Measurements from ENCODE around the gene SSU72.

Gene SSU72

DNA sequence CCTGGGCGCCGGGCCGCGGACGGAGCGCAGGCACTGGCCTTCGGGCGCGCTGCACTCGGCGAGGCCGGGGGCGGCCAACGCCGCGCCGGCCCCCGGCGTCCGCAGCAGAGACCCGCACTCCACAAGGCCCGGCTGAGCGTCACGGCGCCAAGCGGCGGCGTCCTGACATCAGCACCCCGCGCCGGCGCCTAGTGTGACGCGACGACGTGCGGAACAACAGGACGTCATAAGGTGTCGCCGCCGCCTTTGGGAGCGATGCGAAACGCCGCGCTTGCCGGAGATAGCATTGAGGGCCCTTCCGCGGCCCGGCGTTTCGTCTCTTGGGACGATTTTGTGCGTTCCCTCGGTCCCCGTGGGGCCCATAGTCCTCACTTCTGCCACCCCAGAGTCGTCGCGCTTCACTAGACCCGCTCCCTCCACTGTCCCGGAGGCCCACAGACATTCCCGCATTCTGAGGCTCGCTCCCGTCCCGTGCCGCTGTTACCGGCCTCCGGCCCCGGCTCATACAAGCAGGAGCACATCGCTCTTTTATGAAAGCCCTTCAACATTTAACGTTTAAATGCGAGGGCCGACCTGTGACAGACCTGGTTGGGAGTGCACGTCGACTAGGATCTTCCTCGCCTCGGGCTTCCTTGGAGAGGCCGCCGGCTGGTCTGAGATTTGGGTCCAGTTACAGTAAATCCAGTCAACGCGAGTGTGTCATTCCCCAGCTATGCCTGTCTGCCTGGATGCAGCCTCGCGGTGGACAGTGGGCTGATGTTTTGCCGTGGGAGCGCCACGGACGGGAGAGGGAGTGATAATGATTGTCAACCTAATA, at the start of gene SSU72:
Gene SSU72 (minus strand): TSS at position 143 of the 817 bp plus-strand sequence. CDS start 306 bp downstream, outside the sequence.
- ATAC-seq (replicated peaks), result peak; percentile 91 to 95
- H3K27me3 Mint-ChIP-seq, result no peaks in the 10 kb centered on the region
- no peaks in the 10 kb centered on the region for H3K9me3 Mint-ChIP-seq
- DNase-seq, result peak; percentile 85
- H3K4me3 Mint-ChIP-seq, result peak within 1 kb of the TSS; percentile 94 to 99
- H3K4me1 Mint-ChIP-seq, result peaks cover 11 to 38% of the 10 kb centered on the region in 2 donors
- peak within 1 kb of the TSS; percentile 100 for H3K27ac Mint-ChIP-seq
- peaks cover 15 to 18% of the 10 kb centered on the region in 2 donors for H3K36me3 Mint-ChIP-seq

DNA sequence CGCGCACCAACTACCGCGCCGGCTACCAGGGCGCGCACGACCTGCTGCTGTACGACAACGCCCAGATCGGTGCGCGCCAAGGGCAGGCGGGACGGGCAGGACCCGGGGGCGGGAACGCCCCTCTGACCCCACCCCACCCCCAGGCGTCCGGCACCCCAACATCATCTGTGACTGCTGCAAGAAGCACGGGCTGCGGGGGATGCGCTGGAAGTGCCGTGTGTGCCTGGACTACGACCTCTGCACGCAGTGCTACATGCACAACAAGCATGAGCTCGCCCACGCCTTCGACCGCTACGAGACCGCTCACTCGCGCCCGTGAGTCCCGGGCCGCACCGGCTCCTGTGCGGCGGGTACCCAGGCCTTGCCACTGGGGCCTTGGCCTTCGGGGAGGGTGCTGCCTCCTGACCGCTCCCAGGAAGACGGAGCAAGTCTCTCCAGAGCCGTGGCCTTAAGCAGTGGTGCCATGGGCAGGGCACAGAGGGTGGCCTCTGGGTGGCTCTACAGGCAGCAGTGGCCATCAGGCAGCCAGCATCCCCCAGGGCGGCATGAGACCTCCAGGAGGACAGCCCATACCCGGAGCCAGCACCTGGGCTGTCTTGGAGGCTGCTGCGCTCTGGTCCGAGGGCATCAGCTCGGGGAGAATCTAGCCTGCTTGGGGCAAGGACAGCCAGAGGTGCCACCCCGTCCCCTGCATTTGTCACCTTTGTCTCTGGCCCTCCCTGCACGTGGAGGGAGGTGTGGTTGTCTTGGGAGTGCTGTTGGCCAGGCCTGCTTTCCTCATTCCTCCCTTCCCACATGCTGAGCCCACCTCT, 49.2 kb upstream of the SSU72 start:
- Mint-ChIP-seq H3K4me1 (peaks cover 3 to 4% of the 10 kb centered on the region in 2 donors), H3K36me3 (peaks cover 4 to 8% of the 10 kb centered on the region in 2 donors), H3K27ac (no peak overlapping the region), H3K9me3 (no peaks in the 10 kb centered on the region), H3K4me3 (no peak overlapping the region), H3K27me3 (no peaks in the 10 kb centered on the region)
- DNase-seq (no peak), ATAC-seq (replicated peaks) (no peak)

DNA sequence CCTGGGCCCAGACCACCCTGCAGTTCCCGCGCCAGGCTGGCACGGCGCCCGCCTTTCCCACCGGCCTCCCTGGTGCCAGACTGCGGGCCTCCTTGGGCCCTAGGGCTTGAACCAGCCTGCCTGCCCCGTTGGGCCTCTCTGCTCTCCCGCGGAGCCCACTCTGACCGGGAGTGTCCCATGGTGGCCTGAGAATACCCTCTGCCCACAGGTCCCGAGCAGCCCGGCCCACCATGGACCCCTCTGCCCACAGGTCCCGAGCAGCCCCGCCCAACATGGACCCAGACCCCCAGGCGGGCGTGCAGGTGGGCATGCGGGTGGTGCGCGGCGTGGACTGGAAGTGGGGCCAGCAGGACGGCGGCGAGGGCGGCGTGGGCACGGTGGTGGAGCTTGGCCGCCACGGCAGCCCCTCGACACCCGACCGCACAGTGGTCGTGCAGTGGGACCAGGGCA, 48.5 kb upstream of the SSU72 start:
- Mint-ChIP-seq H3K4me3 (no peak overlapping the region), H3K9me3 (no peaks in the 10 kb centered on the region), H3K27me3 (no peaks in the 10 kb centered on the region), H3K4me1 (peaks cover 3 to 4% of the 10 kb centered on the region in 2 donors), H3K36me3 (peaks cover 6 to 10% of the 10 kb centered on the region in 2 donors), H3K27ac (no peak overlapping the region)
- no peak for DNase-seq
- no peak for ATAC-seq (replicated peaks)

DNA sequence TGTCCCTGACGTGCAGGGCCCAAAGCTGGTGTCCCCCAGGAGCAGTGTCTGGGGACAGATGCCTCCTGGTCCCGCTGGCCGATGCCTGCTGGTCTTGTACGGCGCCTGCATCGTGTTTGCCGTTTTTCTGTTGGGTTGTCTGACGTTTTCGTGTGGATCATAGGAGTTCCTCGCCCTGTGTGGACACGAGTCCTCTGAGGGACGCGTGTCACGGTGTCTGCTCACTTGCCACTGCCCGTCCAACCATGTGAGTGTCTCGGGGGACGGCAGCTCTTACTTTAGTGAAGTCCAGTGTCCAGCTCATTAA, 48.1 kb upstream of the SSU72 start:
- Mint-ChIP-seq H3K36me3 (peaks cover 6 to 10% of the 10 kb centered on the region in 2 donors), H3K4me1 (peaks cover 3 to 4% of the 10 kb centered on the region in 2 donors), H3K9me3 (no peaks in the 10 kb centered on the region), H3K4me3 (no peak overlapping the region), H3K27me3 (no peaks in the 10 kb centered on the region), H3K27ac (no peak overlapping the region)
- no peak for DNase-seq
- no peak for ATAC-seq (replicated peaks)

DNA sequence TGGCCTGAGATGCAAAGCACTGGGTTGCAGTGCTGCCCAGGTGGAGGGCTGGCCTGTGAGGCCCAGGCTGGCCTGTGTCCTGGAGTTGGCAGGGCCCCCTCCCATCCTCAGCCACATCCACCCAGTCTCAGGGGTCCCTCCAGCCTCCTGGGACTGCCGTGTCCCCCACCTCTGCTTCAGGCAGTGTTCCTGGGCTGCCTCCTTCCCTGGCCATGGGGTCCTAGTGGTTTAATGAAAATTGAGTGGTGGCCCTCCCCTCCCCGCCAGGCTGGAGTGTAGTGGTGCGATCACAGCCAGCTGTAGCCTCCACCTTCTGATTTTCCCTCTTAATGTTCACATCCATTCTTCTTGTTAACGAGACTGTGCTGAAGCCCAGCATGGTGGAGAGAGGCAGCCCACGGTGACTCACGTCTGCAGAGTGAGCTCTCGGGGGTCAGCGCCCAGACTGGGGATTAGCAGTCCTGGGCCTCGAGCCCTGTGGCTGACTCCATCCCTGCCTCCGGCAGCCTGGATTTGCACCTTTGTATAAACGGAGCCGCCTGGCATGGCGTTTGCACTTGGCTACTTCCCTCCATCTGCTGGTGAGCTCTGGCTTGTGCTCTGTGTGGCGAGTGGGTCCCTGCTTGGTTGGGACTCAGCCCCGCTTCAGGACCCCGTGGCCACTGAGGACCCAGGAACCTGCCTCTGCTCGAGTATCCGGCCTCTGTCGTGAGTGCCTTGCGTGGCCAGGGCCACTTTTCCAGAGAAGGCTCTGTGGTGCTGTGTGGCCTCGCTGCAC, 47.5 kb upstream of the SSU72 start:
- Mint-ChIP-seq H3K27me3 (no peaks in the 10 kb centered on the region), H3K9me3 (no peaks in the 10 kb centered on the region), H3K4me1 (peaks cover 4 to 8% of the 10 kb centered on the region in 2 donors), H3K27ac (no peak overlapping the region), H3K36me3 (peaks cover 6 to 10% of the 10 kb centered on the region in 2 donors), H3K4me3 (no peak overlapping the region)
- ATAC-seq (replicated peaks) (no peak), DNase-seq (no peak)

DNA sequence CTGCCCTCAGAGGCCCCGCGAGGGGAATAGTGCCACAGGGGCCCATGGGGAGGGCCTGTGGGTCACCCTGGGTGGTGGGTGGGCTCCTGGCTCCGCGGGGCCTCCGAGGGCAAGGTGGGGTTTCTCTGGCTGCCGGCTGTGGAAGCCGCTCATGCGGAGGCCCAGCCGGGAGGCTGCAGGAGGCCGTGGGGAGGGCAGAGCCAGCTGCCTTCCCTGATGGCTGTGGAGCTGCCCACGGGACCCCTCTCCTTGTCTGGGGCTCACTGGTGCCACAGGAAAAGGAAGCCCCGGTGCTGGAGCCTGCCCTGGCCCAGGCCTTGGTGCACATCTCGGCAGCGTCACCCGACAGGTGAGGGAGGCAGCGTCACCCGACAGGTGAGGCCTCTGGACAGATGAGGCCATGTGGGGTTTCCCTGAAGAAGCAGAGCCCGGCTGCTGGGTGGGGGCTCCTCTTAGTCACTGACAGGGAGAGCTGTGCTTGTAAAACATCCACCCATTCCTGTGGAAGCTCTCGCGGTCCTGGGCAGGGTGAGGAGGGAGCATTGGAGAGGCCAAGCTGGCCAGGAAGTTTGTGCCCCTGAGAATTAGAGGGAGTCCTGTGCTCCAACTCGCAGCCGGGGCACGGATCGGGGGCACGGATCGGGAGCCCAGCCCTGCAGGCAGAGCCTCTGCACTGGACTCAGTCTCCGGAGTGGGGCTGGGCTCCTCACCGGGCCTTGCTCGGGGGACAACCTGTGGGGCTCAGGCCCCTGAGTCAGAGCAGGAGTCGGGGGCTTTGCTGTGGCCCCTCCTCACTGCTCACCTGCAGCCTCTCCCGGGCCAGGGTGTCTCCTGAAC, 46.7 kb upstream of the SSU72 start:
- Mint-ChIP-seq H3K36me3 (peaks cover 6 to 10% of the 10 kb centered on the region in 2 donors), H3K27me3 (no peaks in the 10 kb centered on the region), H3K27ac (no peak overlapping the region), H3K4me3 (no peak overlapping the region), H3K9me3 (no peaks in the 10 kb centered on the region), H3K4me1 (peaks cover 8 to 11% of the 10 kb centered on the region in 2 donors)
- ATAC-seq (replicated peaks), result no peak
- DNase-seq, result no peak

DNA sequence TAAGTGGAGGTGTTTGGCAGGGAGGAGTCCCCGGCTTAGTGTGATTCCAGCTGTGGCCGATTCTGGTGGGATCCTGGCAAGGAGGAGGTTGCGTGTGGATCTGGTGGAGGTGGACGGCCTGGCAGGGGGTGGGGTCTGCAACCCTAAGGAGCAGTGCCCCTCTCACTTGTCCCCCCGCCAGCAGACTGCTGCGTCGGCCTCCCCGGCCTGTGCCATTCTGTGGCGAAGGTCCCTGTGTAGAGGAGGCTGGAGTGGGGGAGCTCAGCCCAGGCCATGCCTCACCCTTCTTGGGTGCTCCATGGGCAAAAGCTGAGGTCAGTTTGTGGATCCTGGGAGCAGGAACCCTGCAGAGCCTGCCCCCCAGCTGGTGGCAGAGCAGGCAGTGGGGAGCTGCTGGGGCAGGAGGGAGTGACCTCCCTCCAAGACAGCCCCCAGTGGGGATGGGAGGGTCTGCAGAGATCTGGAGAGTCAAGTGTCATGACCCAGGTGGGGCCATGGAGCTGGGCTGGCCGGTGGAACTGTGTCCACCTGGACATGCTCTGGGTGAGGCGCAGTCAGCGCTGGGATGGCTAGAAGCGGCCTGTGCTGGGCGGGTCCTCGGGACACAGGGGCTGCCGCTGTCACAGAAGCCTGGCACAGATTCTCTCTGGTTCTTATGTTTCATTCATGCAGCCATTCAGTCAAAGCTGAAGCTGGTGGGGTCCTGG, 45.9 kb upstream of the SSU72 start:
- ATAC-seq (replicated peaks) (no peak), DNase-seq (no peak)
- Mint-ChIP-seq H3K4me3 (no peak overlapping the region), H3K9me3 (no peaks in the 10 kb centered on the region), H3K4me1 (peaks cover 8 to 11% of the 10 kb centered on the region in 2 donors), H3K27me3 (no peaks in the 10 kb centered on the region), H3K27ac (no peak overlapping the region), H3K36me3 (peaks cover 6 to 10% of the 10 kb centered on the region in 2 donors)

DNA sequence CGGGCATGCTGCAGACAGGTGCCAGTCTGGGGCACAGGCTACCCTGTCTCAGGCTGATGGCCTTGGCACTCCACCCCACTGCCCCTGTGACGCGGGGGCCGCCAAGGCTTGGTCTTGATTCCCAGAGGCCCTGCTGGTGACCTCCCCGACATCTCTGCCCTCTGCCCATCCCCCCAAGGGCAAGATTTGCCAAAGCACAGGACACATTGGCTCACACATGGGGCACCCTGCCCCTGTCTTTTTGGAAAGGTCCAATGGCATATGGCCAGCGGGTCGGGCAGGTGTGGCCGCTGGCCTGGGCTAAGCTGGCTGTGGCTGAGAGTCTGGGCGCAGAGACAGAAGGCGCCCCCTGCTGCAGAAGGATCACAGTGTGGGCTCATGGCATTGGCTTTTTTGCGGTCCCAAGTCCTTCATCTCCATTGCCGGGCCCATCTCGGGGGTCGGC, 45.3 kb upstream of the SSU72 start:
- Mint-ChIP-seq H3K4me1 (peaks cover 8 to 11% of the 10 kb centered on the region in 2 donors), H3K27ac (no peak overlapping the region), H3K4me3 (no peak overlapping the region), H3K36me3 (peaks cover 6 to 10% of the 10 kb centered on the region in 2 donors), H3K27me3 (no peaks in the 10 kb centered on the region), H3K9me3 (no peaks in the 10 kb centered on the region)
- no peak for ATAC-seq (replicated peaks)
- DNase-seq, result no peak

DNA sequence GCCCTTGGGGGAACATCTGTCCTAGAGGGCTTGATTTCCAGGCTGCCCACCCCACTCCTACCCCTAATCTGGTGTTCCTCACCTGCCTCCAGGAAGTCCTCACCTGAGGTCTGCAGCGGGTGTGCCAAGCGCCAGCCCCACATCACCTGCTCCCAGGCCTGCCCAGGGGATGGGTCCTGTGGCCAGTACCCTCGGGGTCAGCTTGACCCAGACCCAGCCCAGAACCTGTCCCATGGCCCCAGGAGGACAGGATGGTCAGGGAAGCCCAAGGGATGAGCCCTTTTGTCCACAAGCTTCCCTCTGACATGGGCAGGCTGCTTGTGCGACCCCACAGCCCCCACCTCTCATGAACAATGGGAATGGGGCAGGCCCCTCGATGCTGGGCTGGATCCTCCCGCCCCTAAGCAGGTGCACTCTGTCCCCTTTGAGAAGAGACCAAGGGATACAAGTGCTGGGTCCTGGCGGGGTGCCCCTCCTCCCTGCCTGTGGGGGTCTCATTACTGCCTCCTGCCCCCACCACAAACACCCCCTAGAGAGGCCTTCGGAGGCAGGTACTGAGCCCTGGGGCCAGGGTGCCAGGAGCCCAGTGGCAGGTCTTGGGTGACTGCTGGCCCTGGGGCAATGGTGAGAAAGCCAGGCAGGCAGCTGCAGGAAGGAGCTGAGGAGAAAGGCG, 43.9 kb upstream of the SSU72 start:
- H3K4me3 Mint-ChIP-seq, result no peak overlapping the region
- peaks cover 20 to 22% of the 10 kb centered on the region in 2 donors for H3K4me1 Mint-ChIP-seq
- H3K27me3 Mint-ChIP-seq, result no peaks in the 10 kb centered on the region
- H3K9me3 Mint-ChIP-seq, result no peaks in the 10 kb centered on the region
- DNase-seq, result no peak
- ATAC-seq (replicated peaks), result no peak
- H3K27ac Mint-ChIP-seq, result peak overlapping the region; percentile 73
- H3K36me3 Mint-ChIP-seq, result peaks cover 9 to 10% of the 10 kb centered on the region in 2 donors

DNA sequence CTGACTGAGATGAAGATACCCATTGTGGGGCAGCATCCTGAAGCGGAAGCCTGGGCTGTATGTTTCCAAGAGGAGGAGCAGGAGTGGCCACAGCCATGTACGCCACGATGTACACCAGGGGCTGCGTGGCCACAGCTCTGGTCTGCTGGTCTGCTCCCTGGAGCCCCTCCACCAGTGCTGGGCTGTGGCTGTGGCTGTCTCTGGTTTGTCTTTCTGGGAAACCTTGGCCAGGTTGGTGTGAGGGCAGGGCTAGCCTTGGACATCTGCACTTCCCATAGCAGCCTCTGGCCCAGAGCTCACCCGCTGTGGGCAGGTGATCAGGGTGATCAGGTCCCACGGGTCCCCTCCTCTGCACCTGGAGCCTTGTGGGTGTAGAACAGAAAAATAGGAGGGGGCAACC, 43.3 kb upstream of the SSU72 start:
- Mint-ChIP-seq H3K4me3 (no peak overlapping the region), H3K4me1 (peaks cover 21 to 24% of the 10 kb centered on the region in 2 donors), H3K9me3 (no peaks in the 10 kb centered on the region), H3K36me3 (peaks cover 10 to 11% of the 10 kb centered on the region in 2 donors), H3K27me3 (no peaks in the 10 kb centered on the region), H3K27ac (no peak overlapping the region)
- DNase-seq, result no peak
- no peak for ATAC-seq (replicated peaks)

DNA sequence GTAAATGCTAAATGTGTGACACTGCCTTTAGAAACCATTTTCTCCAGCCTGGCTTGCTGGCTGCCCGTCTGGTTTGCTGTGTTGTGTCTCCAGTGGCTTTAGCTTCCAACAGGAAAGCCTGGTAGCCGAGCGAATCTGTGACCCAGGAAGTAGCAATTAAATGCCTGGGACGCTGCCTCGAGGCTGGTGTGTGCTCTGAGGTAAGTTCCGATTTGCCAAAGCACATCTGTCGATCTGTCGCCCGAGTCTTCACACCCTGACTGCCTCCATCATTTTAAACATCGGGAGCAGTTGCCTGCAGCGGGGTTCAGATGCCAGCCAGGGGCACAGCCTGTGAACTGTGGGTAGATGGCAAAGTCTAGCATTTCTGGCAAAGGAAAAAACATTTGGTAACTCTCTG, 42.9 kb upstream of the SSU72 start:
- H3K27ac Mint-ChIP-seq, result peak overlapping the region; percentile 25
- ATAC-seq (replicated peaks), result no peak

DNA sequence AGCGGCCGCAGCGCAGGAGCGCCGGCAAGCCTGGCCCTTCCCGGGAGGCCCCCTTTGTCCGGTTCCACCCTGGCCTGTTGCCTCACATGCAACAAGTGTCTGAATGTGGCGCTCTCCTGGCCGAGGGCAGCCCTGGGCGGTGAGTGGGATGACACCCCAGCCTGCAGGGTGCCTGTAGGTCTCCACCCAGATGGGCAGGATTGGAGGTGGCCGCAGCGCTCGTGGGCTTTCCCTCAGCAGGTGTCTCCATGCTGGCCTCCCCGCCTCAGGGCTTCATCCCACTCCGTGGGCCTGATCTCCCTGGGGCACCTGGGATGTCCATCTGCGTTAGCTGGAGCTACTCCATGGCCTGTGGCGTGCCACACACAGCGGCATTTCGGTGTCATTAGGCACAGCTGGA, 42.2 kb upstream of the SSU72 start:
- H3K9me3 Mint-ChIP-seq, result no peaks in the 10 kb centered on the region
- H3K36me3 Mint-ChIP-seq, result peaks cover 10 to 12% of the 10 kb centered on the region in 2 donors
- peak overlapping the region; percentile 78 to 82 for H3K4me3 Mint-ChIP-seq
- peaks cover 18 to 24% of the 10 kb centered on the region in 2 donors for H3K4me1 Mint-ChIP-seq
- peak overlapping the region; percentile 5 for H3K27ac Mint-ChIP-seq
- H3K27me3 Mint-ChIP-seq, result no peaks in the 10 kb centered on the region
- DNase-seq (no peak), ATAC-seq (replicated peaks) (no peak)

More for the DNA sequence above, 42.9 kb upstream of the SSU72 start:
- Mint-ChIP-seq H3K4me3 (peak overlapping the region; percentile 78 to 82), H3K36me3 (peaks cover 8 to 10% of the 10 kb centered on the region in 2 donors), H3K9me3 (no peaks in the 10 kb centered on the region), H3K27me3 (no peaks in the 10 kb centered on the region), H3K4me1 (peaks cover 18 to 24% of the 10 kb centered on the region in 2 donors)
- DNase-seq, result no peak
